SK-N-SH treated with all-trans-retinoic acid at 6 μM for 48 hours (cell line): ENCODE measurements around the gene ANK2.

Source experiments
- ARNTL ChIP-seq: fragments of 450-650 bp; formaldehyde crosslinking; IDR thresholded peaks from 2 replicates; pipeline ENCODE4 v1.5.0; 2020; ENCODE audit warnings: low read depth, mild to moderate bottlenecking, moderate library complexity, borderline replicate concordance
- CREB5 ChIP-seq: fragments of 250-450 bp; sonication (Bioruptor Pico); IDR thresholded peaks from 2 replicates; pipeline ENCODE4 v1.5.1; 2020; ENCODE audit warnings: low read depth, mild to moderate bottlenecking, moderate library complexity
- GLIS3 ChIP-seq: fragments of 250-450 bp; sonication (Bioruptor Pico); IDR thresholded peaks from 2 replicates; pipeline ENCODE4 v1.5.0; 2020; ENCODE audit warnings: mild to moderate bottlenecking, moderate library complexity
- OSR1 ChIP-seq: fragments of 250-450 bp; sonication (Bioruptor Pico); IDR thresholded peaks from 2 replicates; pipeline ENCODE4 v1.8.0; 2022; ENCODE audit warnings: moderate library complexity, mild to moderate bottlenecking, inconsistent platforms
- PPARA ChIP-seq: fragments of 250-450 bp; sonication (Bioruptor Pico); IDR thresholded peaks from 2 replicates; pipeline ENCODE4 v1.5.0; 2020; ENCODE audit warnings: mild to moderate bottlenecking, borderline replicate concordance
- RARB ChIP-seq: fragments of 250-450 bp; sonication (Bioruptor Pico); IDR thresholded peaks from 2 replicates; pipeline ENCODE4 v1.8.0; 2021; ENCODE audit warnings: mild to moderate bottlenecking, moderate library complexity

- TF ChIP-seq PPARA (CRISPR knock-in tag), result no peak
- no peak for TF ChIP-seq ARNTL
- TF ChIP-seq GLIS3 (CRISPR knock-in tag), result no peak
- no peak for TF ChIP-seq RARB (CRISPR knock-in tag)
- TF ChIP-seq CREB5 (CRISPR knock-in tag), result no peak
- TF ChIP-seq OSR1 (CRISPR knock-in tag), result no peak
These were observed 45.3 kb downstream of the ANK2 start for GRCh38 chr4:113094802-113095201.
